PC-3 (cell line): ENCODE data around the gene ACTR3C. TPM values are rescaled to one million over a fixed set of nuclear protein-coding genes. Genes with fewer than 3 reads are reported as not detected.
"Not testable (repeated sequence)": the region's sequence is repeated elsewhere in the genome, so short reads cannot be mapped to it uniquely, and the experiment has no call there.

Source experiments
- ATAC-seq: fragments of 200-7000 bp; cut with Tn5 transposase; 2 replicates; pipeline ENCODE4 v1.9.1; 2020; ENCODE audit warnings: mild to moderate bottlenecking, moderate library complexity
- BruUV-seq: library from RNA; stranded (reverse); fragments of 400-500 nt; replicated peaks from 2 replicates; lab custom pipeline; 2021; lab: Mats Ljungman, UMichigan
- CTCF ChIA-PET: fragments of 300-600 bp; sonication (Branson Sonifier 250); formaldehyde crosslinking; loops from one replicate; lab custom pipeline; 2022; ENCODE audit warnings: antibody characterized with exemption; lab: Charles Lee
- POLR2A ChIA-PET: fragments of 300-600 bp; sonication (Branson Sonifier 250); formaldehyde crosslinking; loops from one replicate; lab custom pipeline; 2022; ENCODE audit warnings: antibody characterized with exemption; ENCODE audit not compliant: unreplicated experiment; lab: Charles Lee
- DNase-seq: peaks from one replicate; pipeline ENCODE4 v3.0.0-alpha.2; 2015
- H2AFZ ChIP-seq: fragments of 300-600 bp; sonication (generic); 2 replicates; pipeline ENCODE4 v1.6.0; 2016; ENCODE audit warnings: antibody characterized with exemption, low read length
- H3F3A ChIP-seq: fragments of 300-600 bp; sonication (generic); one replicate; pipeline ENCODE4 v1.6.0; 2017; ENCODE audit warnings: antibody characterized with exemption, low read length, control low read depth, mild to moderate bottlenecking; ENCODE audit not compliant: unreplicated experiment
- H3K27ac ChIP-seq: fragments of 300-600 bp; sonication (generic); 2 replicates; pipeline ENCODE4 v1.5.1; 2016; ENCODE audit warnings: mild to moderate bottlenecking, low read length
- H3K27me3 ChIP-seq: fragments of 300-600 bp; sonication (generic); 2 replicates; pipeline ENCODE4 v1.6.1; 2016; ENCODE audit warnings: low read length, mixed read lengths
- H3K36me3 ChIP-seq: fragments of 300-600 bp; sonication (generic); 2 replicates; pipeline ENCODE4 v1.6.1; 2016; ENCODE audit warnings: low read depth, mixed run types, low read length, mixed read lengths
- H3K4me1 ChIP-seq: fragments of 300-600 bp; sonication (generic); 2 replicates; pipeline ENCODE4 v1.5.1; 2016; ENCODE audit warnings: low read length; ENCODE audit not compliant: insufficient read depth
- H3K4me2 ChIP-seq: fragments of 300-600 bp; sonication (generic); 2 replicates; pipeline ENCODE4 v1.6.0; 2016; ENCODE audit warnings: low read length
- H3K4me3 ChIP-seq: fragments of 300-600 bp; sonication (generic); 2 replicates; pipeline ENCODE4 v1.5.1; 2016; ENCODE audit warnings: mild to moderate bottlenecking, low read length, mixed read lengths
- H3K79me2 ChIP-seq: fragments of 300-600 bp; sonication (generic); 2 replicates; pipeline ENCODE4 v1.6.1; 2017; ENCODE audit warnings: low read length, mixed read lengths
- H3K9ac ChIP-seq: fragments of 300-600 bp; sonication (generic); 2 replicates; pipeline ENCODE4 v1.6.0; 2016; ENCODE audit warnings: mild to moderate bottlenecking, low read length
- H3K9me2 ChIP-seq: fragments of 300-600 bp; sonication (generic); replicated peaks from 2 replicates; pipeline ENCODE4 v1.6.1; 2016; ENCODE audit warnings: mixed run types, low read length, mixed read lengths
- H3K9me3 ChIP-seq: fragments of 300-600 bp; sonication (generic); 2 replicates; pipeline ENCODE4 v1.6.1; 2016; ENCODE audit warnings: low read length, mixed read lengths
- H4K20me1 ChIP-seq: fragments of 300-600 bp; sonication (generic); 2 replicates; pipeline ENCODE4 v1.6.1; 2016; ENCODE audit warnings: low read length, mixed read lengths
- intact Hi-C: fragments of 100-400 bp; cut with micrococcal nuclease; formaldehyde crosslinking; loops from 2 replicates; pipeline ENCODE4 v1.9.0; 2023
- total RNA-seq: library from RNA; depleted of rRNA; stranded (reverse); fragments of >200 nt; gene quantifications from 2 replicates; pipeline ENCODE4 v1.2.3, GENCODE V29; 2014
- TF ChIP-seq, protein P1 (sequence below): fragments of 300-600 bp; sonication (generic); conservative IDR thresholded peaks from 2 replicates; pipeline ENCODE4 v1.5.1; 2017; ENCODE audit warnings: antibody characterized with exemption, low read depth, mild to moderate bottlenecking, low read length

Gene ACTR3C
- total RNA-seq, 1 experiment from 2014 or later: 10.8 TPM

- intact Hi-C loops, H3K9me2 ChIP-seq, ATAC-seq, H3F3A ChIP-seq, H3K36me3 ChIP-seq, H4K20me1 ChIP-seq, H3K9me3 ChIP-seq, H2AFZ ChIP-seq, H3K4me1 ChIP-seq, CTCF ChIA-PET, H3K27me3 ChIP-seq, BruUV-seq, H3K4me3 ChIP-seq, H3K27ac ChIP-seq, H3K79me2 ChIP-seq, H3K9ac ChIP-seq, H3K4me2 ChIP-seq, POLR2A ChIA-PET, DNase-seq: not testable (repeated sequence)
These were observed 34.5 kb downstream of the ACTR3C start for GRCh38 chr7:150288816-150289215.

DNA sequence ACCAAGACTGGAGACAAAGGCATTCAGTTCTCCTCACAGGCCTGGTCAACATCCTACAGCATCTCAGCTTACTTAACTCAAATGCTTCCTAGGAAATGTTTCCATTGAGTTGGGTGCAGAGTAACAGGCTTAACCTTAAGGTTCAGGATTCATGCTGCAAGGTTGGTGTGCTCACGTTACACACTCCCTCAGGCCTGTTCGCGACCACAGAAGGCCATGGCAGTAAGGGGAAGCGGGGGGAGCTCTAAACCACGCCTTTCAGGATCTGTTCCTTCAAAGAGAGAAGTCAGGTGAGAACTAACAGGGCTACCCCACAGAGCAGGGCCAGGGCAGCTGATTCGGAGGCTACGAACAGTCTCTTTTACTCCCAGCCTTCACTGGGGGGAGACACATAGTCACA is 35.5 kb downstream of the ACTR3C start:
- H3K9ac ChIP-seq, H3K4me2 ChIP-seq, H3K4me3 ChIP-seq, H3K27me3 ChIP-seq, H2AFZ ChIP-seq, ATAC-seq, POLR2A ChIA-PET, H3F3A ChIP-seq, H3K27ac ChIP-seq, DNase-seq, H3K9me3 ChIP-seq, H3K4me1 ChIP-seq, CTCF ChIA-PET, BruUV-seq, intact Hi-C loops, H3K36me3 ChIP-seq, H4K20me1 ChIP-seq, H3K9me2 ChIP-seq, H3K79me2 ChIP-seq: not testable (repeated sequence)

DNA sequence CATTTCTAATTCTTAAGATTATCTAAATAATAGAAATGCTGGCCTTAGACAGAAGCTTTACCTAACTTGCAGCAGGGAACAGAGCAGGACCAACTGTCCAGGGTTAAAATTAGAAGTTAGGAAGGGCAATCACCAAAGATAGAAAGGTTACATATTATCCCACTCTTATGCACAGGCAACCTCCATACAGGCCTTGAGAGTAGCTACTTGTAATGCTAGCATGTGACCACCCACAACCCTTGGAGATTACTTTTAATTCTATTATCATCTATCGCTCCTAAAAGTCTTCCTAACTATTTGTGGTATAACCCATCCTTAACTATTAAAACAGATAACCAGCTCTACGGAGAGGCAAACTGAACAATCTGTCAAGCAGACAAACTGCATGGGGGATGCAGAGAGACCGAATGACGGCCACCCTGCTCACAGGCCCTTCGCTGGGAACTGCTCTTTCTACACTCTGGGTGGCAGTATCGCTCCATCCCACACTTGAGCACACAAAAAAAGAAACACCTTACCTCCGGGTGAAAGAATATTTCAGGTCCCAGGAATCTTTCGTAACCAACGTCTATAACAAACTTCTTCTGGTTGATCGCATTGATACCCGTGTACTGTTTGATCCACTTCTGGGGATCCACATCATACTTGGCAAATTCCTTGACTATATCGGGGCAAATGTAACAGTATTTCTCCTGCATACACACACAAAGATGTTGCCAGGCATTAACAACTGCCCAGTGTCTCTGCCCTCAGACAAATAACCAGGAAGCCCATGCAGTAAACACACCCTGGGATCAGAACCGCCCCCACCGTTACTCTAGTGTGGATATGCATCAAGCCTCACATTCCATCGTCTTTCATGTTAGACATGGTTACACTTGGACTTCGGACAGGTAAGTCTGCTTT is 37.2 kb downstream of the ACTR3C start:
- H3K4me1 ChIP-seq, BruUV-seq, POLR2A ChIA-PET: not testable (repeated sequence)

DNA sequence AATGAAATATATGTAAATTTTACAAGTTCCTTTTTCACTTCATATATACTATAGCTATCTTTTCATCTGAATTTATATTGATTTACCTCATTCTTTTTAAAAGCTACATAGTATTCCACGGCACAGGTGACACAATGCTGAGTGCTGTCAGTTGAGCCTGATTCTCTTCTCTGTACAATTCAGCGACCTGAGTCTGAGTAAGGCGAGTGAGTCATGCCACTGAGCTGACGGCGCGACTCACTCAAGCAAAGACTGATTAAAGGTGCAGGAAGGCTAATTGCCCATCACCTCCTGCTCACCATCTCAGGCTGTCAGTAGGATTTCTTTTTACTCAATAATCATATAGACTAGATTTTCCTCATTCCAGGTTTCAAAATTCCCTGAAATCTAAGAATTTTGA is 39.7 kb downstream of the ACTR3C start:
- H3K9me3 ChIP-seq, H4K20me1 ChIP-seq, H2AFZ ChIP-seq, intact Hi-C loops, H3K4me2 ChIP-seq, CTCF ChIA-PET, H3K79me2 ChIP-seq, H3K27ac ChIP-seq, POLR2A ChIA-PET, H3K4me3 ChIP-seq, H3K36me3 ChIP-seq, H3K4me1 ChIP-seq, BruUV-seq, H3F3A ChIP-seq, H3K27me3 ChIP-seq, H3K9ac ChIP-seq, H3K9me2 ChIP-seq: not testable (repeated sequence)
- peak; percentile 6 for DNase-seq
- peak; percentile 96 for ATAC-seq

More for the DNA sequence above, 37.2 kb downstream of the ACTR3C start:
- CTCF ChIA-PET, H3K9ac ChIP-seq, H3F3A ChIP-seq, H3K4me2 ChIP-seq, H3K27me3 ChIP-seq, H3K4me3 ChIP-seq, H3K9me2 ChIP-seq, H3K36me3 ChIP-seq, H3K9me3 ChIP-seq, H3K27ac ChIP-seq, H3K79me2 ChIP-seq, H4K20me1 ChIP-seq, H2AFZ ChIP-seq: not testable (repeated sequence)
- peak; percentile 76 for ATAC-seq
- intact Hi-C loops: loop anchor here (1.0 kb wide), 1 partner anchor 135 kb away; no protein-coding TSS in a partner anchor
- DNase-seq: peak; percentile 27
- TF ChIP-seq, protein P1, sequence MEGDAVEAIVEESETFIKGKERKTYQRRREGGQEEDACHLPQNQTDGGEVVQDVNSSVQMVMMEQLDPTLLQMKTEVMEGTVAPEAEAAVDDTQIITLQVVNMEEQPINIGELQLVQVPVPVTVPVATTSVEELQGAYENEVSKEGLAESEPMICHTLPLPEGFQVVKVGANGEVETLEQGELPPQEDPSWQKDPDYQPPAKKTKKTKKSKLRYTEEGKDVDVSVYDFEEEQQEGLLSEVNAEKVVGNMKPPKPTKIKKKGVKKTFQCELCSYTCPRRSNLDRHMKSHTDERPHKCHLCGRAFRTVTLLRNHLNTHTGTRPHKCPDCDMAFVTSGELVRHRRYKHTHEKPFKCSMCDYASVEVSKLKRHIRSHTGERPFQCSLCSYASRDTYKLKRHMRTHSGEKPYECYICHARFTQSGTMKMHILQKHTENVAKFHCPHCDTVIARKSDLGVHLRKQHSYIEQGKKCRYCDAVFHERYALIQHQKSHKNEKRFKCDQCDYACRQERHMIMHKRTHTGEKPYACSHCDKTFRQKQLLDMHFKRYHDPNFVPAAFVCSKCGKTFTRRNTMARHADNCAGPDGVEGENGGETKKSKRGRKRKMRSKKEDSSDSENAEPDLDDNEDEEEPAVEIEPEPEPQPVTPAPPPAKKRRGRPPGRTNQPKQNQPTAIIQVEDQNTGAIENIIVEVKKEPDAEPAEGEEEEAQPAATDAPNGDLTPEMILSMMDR: peak; percentile 52

DNA sequence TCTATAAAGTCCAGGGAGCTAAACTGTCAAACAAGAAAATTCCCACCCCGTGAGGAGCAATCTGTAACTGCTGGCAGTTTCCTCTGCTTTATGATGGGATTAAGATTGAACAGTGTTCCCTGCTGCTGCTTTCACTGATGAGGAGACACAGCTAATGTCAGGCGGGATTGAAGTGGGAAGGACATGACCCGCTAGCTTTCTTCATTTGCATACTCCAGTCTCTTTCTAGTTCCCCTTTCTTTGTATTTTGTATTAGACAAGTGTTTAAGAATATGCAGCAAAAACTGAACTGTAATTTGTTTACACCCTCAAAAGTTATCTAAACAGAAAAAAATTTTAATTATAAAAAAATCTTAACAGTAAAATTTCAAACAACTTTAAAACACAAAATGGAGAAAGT is 40.2 kb downstream of the ACTR3C start:
- DNase-seq, POLR2A ChIA-PET, H3K9me3 ChIP-seq, H3K9ac ChIP-seq, H2AFZ ChIP-seq, CTCF ChIA-PET, intact Hi-C loops, H3K27me3 ChIP-seq, ATAC-seq, H3K36me3 ChIP-seq, H3K27ac ChIP-seq, H3K4me2 ChIP-seq, H3K4me1 ChIP-seq, H3F3A ChIP-seq, H3K9me2 ChIP-seq, H4K20me1 ChIP-seq, BruUV-seq, H3K4me3 ChIP-seq, H3K79me2 ChIP-seq: not testable (repeated sequence)

- H3K79me2 ChIP-seq, CTCF ChIA-PET, DNase-seq, BruUV-seq, H2AFZ ChIP-seq, POLR2A ChIA-PET, H3K4me3 ChIP-seq, H3K4me2 ChIP-seq, H3K27ac ChIP-seq, ATAC-seq, H3K9me3 ChIP-seq, H3K27me3 ChIP-seq, H3K9me2 ChIP-seq, H3K36me3 ChIP-seq, H3K4me1 ChIP-seq, H3K9ac ChIP-seq, H3F3A ChIP-seq, H4K20me1 ChIP-seq, intact Hi-C loops: not testable (repeated sequence)
These were observed 41.5 kb downstream of the ACTR3C start for GRCh38 chr7:150281681-150282403.
